ENCODE measurements around the gene TMTC4. TPM values are rescaled to one million over a fixed set of nuclear protein-coding genes. Genes with fewer than 3 reads are reported as not detected.

TMTC4 gene
- total and polyA plus RNA-seq, 9 donors: 12.7 to 18.2 (median 15.2) TPM

DNA sequence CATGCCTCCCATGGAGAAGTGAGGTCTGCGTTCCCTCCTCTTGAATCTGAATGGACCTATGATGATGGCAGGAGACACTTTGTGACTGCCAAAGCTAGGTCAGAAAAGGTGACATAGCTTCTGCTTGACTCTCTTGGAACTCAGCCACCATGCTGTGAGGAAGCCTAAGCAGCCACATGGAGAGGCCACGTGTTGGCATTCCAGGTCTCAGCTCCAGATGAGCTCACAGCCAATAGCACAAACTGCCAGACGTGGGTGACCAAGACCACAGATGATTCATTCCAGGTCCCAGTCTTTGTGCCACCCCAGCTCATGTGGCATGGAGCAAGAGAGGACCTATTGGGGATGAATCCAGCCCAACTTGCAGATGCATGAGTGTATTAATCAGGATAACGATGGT, 77.3 kb downstream of the TMTC4 start:
- no peaks in the 10 kb centered on the region for H3K9me3 ChIP-seq (replicated peaks; ENCODE audit: control insufficient read depth, low read depth, low read length)
- H3K27ac ChIP-seq (ENCODE audit: low read length): no peak overlapping the region
- WGBS (ENCODE audit: insufficient coverage): 87% methylated on average over 3 of the region's 4 CpGs
- DNase-seq: no peak
- no peaks in the 10 kb centered on the region for H3K36me3 ChIP-seq (ENCODE audit: control insufficient read depth, insufficient read depth, low read length)
- no peaks in the 10 kb centered on the region for H3K4me1 ChIP-seq (ENCODE audit: control insufficient read depth, insufficient read depth, low read length)
- no peak overlapping the region for H3K4me3 ChIP-seq (ENCODE audit: low read length)
- H3K27me3 ChIP-seq (ENCODE audit: control insufficient read depth, insufficient read depth, low read length): no peaks in the 10 kb centered on the region

DNA sequence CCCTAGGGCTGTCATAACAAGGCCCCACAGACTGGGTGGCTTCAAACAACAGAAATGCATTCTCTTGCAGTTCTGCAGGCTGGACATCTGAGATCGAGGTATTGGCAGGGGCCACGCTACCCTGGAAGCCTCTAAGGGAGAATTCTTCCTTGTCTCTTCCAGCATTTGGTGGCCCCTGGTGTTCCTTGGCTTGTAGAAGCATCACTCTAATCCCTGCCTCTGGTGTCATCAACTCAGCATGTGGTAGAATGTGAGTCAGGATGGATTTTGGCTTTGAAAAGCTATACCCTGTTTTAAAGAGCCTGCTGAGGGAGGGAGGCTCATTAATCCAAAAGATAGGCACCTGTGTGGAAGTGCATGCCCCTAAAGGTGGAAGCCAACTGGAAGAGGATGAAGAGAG, 78.1 kb downstream of the TMTC4 start:
- no peaks in the 10 kb centered on the region for H3K9me3 ChIP-seq (replicated peaks; ENCODE audit: control insufficient read depth, low read depth, low read length)
- H3K36me3 ChIP-seq (ENCODE audit: control insufficient read depth, insufficient read depth, low read length): no peaks in the 10 kb centered on the region
- H3K27ac ChIP-seq (ENCODE audit: low read length): no peak overlapping the region
- no CpG with 5 or more reads among the region's 2 CpGs for WGBS (ENCODE audit: insufficient coverage)
- DNase-seq: no peak
- H3K4me3 ChIP-seq (ENCODE audit: low read length): no peak overlapping the region
- H3K4me1 ChIP-seq (ENCODE audit: control insufficient read depth, insufficient read depth, low read length): no peaks in the 10 kb centered on the region
- no peaks in the 10 kb centered on the region for H3K27me3 ChIP-seq (ENCODE audit: control insufficient read depth, insufficient read depth, low read length)

GRCh38 chr13:100594731-100595130, 79.9 kb downstream of the TMTC4 start:
- Histone ChIP-seq H3K27me3 (ENCODE audit: control insufficient read depth, insufficient read depth, low read length) (no peaks in the 10 kb centered on the region), H3K4me1 (ENCODE audit: control insufficient read depth, insufficient read depth, low read length) (no peaks in the 10 kb centered on the region), H3K27ac (ENCODE audit: low read length) (no peak overlapping the region), H3K9me3 (replicated peaks; ENCODE audit: control insufficient read depth, low read depth, low read length) (no peaks in the 10 kb centered on the region), H3K4me3 (ENCODE audit: low read length) (no peak overlapping the region), H3K36me3 (ENCODE audit: control insufficient read depth, insufficient read depth, low read length) (no peaks in the 10 kb centered on the region)
- 68% methylated on average over 4 of the region's 4 CpGs for WGBS (ENCODE audit: insufficient coverage)
- DNase-seq: no peak

DNA sequence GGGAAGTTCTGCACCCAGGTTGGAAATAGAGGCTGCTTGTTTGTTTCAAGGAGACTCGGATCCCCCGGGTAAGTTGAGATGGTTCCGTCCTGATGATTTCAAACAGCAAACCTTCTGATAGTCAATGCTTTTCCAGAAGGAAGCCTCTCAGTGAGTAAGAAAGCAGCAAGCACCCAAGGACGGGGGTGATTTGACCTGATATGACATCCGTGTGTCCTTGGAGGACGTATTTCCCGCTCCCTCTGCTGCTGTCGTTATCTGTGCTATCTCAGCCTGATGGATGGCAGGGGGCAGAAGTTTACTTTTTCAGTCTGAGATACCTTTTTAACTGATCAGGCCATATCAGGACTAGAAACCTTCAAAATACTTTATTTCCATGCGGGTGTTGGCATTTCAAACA, 80.3 kb downstream of the TMTC4 start:
- no peaks in the 10 kb centered on the region for H3K4me1 ChIP-seq (ENCODE audit: control insufficient read depth, insufficient read depth, low read length)
- H3K36me3 ChIP-seq (ENCODE audit: control insufficient read depth, insufficient read depth, low read length): no peaks in the 10 kb centered on the region
- DNase-seq: no peak
- no peaks in the 10 kb centered on the region for H3K27me3 ChIP-seq (ENCODE audit: control insufficient read depth, insufficient read depth, low read length)
- no peaks in the 10 kb centered on the region for H3K9me3 ChIP-seq (replicated peaks; ENCODE audit: control insufficient read depth, low read depth, low read length)
- WGBS (ENCODE audit: insufficient coverage): 81% methylated on average over 6 of the region's 9 CpGs
- no peak overlapping the region for H3K27ac ChIP-seq (ENCODE audit: low read length)
- no peak overlapping the region for H3K4me3 ChIP-seq (ENCODE audit: low read length)

GRCh38 chr13:100589178-100589725, 85.3 kb downstream of the TMTC4 start:
- no peak overlapping the region for H3K4me3 ChIP-seq (ENCODE audit: low read length)
- H3K27ac ChIP-seq (ENCODE audit: low read length): no peak overlapping the region
- H3K4me1 ChIP-seq (ENCODE audit: control insufficient read depth, insufficient read depth, low read length): peaks cover 4% of the 10 kb centered on the region
- peak; percentile 18 for DNase-seq
- H3K36me3 ChIP-seq (ENCODE audit: control insufficient read depth, insufficient read depth, low read length): no peaks in the 10 kb centered on the region
- no peaks in the 10 kb centered on the region for H3K9me3 ChIP-seq (replicated peaks; ENCODE audit: control insufficient read depth, low read depth, low read length)
- WGBS (ENCODE audit: insufficient coverage): no CpG with 5 or more reads among the region's 6 CpGs
- H3K27me3 ChIP-seq (ENCODE audit: control insufficient read depth, insufficient read depth, low read length): peaks cover 4% of the 10 kb centered on the region

DNA sequence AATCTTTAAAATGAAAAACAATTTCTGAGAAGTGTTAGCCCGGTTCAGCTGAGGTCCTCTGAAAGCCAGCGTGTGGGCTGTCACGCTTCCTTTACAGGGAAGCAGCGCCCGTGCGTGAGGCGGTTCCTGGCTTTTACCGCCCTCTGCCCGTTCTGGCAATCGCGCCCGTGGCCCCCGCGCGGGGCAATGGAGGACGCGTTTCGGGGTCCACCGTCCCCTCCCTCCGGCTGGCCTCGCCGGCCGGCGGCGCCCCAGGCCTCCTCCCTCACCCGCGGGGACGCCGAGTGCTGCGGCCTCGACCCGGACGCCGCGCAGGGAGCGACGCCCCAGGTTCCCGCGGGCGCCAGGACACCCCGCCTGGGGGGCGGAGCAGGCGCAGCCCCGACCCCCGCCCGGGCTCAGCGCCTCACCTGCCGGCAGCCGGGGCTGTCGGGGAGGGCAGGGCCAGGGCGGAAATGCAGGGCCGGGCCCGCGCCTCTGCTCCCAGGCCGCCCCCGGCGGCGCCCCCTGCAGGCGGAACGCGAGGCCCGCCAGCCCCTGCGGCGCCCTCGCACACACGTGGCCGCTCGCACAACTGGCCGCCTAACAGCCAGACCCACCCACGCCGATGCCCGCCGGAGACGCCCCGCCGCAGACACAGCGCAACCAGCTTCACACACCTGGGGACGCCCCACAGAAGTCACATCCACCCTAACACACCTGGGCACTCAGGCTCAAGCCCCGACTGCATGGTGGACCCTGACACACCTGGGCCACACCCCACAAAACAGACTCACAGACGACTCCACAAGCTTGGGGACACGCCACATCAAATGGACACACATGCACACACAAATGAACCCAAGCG, 86.0 kb downstream of the TMTC4 start, which contains the start of gene GGACT:
Gene GGACT (minus strand): TSS at position 459 of the 847 bp plus-strand sequence. CDS start 56,198 bp downstream, outside the sequence.
- WGBS (ENCODE audit: insufficient coverage): 8% methylated on average over 82 of the region's 82 CpGs
- peaks cover 4% of the 10 kb centered on the region for H3K27me3 ChIP-seq (ENCODE audit: control insufficient read depth, insufficient read depth, low read length)
- H3K4me3 ChIP-seq (ENCODE audit: low read length): peak within 1 kb of the TSS; percentile 50
- peaks cover 4% of the 10 kb centered on the region for H3K4me1 ChIP-seq (ENCODE audit: control insufficient read depth, insufficient read depth, low read length)
- H3K9me3 ChIP-seq (replicated peaks; ENCODE audit: control insufficient read depth, low read depth, low read length): no peaks in the 10 kb centered on the region
- H3K27ac ChIP-seq (ENCODE audit: low read length): no peak within 1 kb of the TSS
- peak; percentile 71 for DNase-seq
- no peaks in the 10 kb centered on the region for H3K36me3 ChIP-seq (ENCODE audit: control insufficient read depth, insufficient read depth, low read length)

DNA sequence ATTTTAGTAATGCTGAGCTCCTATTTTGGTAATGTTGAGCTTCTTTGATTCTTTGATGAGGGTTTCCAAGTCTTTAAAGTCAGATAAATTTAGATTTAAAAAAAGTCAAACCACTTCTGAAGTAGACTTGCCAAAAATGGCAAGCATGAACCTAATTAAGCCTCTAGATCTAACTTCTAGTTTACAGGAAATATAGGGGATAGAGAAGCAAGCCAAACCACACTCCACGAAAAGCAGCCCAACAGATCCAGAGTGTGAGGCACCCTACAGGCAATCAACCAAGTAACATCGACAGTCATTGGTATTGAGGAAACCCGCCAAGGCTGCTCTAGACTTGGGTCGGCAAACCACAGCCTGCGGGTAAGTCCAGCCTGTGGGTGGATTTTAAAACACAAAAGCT, 89.7 kb downstream of the TMTC4 start:
- Histone ChIP-seq H3K9me3 (replicated peaks; ENCODE audit: control insufficient read depth, low read depth, low read length) (no peaks in the 10 kb centered on the region), H3K4me3 (ENCODE audit: low read length) (no peak overlapping the region), H3K27me3 (ENCODE audit: control insufficient read depth, insufficient read depth, low read length) (peaks cover 4% of the 10 kb centered on the region), H3K36me3 (ENCODE audit: control insufficient read depth, insufficient read depth, low read length) (peaks cover 12% of the 10 kb centered on the region), H3K4me1 (ENCODE audit: control insufficient read depth, insufficient read depth, low read length) (peaks cover 4% of the 10 kb centered on the region), H3K27ac (ENCODE audit: low read length) (no peak overlapping the region)
- WGBS (ENCODE audit: insufficient coverage): 93% methylated on average over 3 of the region's 5 CpGs
- no peak for DNase-seq

- Histone ChIP-seq H3K4me3 (ENCODE audit: low read length) (no peak overlapping the region), H3K9me3 (replicated peaks; ENCODE audit: control insufficient read depth, low read depth, low read length) (no peaks in the 10 kb centered on the region), H3K27me3 (ENCODE audit: control insufficient read depth, insufficient read depth, low read length) (no peaks in the 10 kb centered on the region), H3K4me1 (ENCODE audit: control insufficient read depth, insufficient read depth, low read length) (no peaks in the 10 kb centered on the region), H3K36me3 (ENCODE audit: control insufficient read depth, insufficient read depth, low read length) (peaks cover 12% of the 10 kb centered on the region), H3K27ac (ENCODE audit: low read length) (no peak overlapping the region)
- no CpG with 5 or more reads among the region's 2 CpGs for WGBS (ENCODE audit: insufficient coverage)
- no peak for DNase-seq
These were observed 93.1 kb downstream of the TMTC4 start for GRCh38 chr13:100581504-100581903.

- no peak overlapping the region for H3K27ac ChIP-seq (ENCODE audit: low read length)
- H3K4me3 ChIP-seq (ENCODE audit: low read length): no peak overlapping the region
- no peaks in the 10 kb centered on the region for H3K9me3 ChIP-seq (replicated peaks; ENCODE audit: control insufficient read depth, low read depth, low read length)
- no peak for DNase-seq
- H3K27me3 ChIP-seq (ENCODE audit: control insufficient read depth, insufficient read depth, low read length): no peaks in the 10 kb centered on the region
- WGBS (ENCODE audit: insufficient coverage): 100% methylated on average over 1 of the region's 4 CpGs
- no peaks in the 10 kb centered on the region for H3K4me1 ChIP-seq (ENCODE audit: control insufficient read depth, insufficient read depth, low read length)
- peaks cover 12% of the 10 kb centered on the region for H3K36me3 ChIP-seq (ENCODE audit: control insufficient read depth, insufficient read depth, low read length)
These were observed 93.6 kb downstream of the TMTC4 start for GRCh38 chr13:100581030-100581429.

- 94% methylated on average over 7 of the region's 12 CpGs for WGBS (ENCODE audit: insufficient coverage)
- no peak for DNase-seq
- H3K27me3 ChIP-seq (ENCODE audit: control insufficient read depth, insufficient read depth, low read length): no peaks in the 10 kb centered on the region
- H3K4me3 ChIP-seq (ENCODE audit: low read length): no peak overlapping the region
- no peak overlapping the region for H3K27ac ChIP-seq (ENCODE audit: low read length)
- H3K36me3 ChIP-seq (ENCODE audit: control insufficient read depth, insufficient read depth, low read length): peaks cover 12% of the 10 kb centered on the region
- no peaks in the 10 kb centered on the region for H3K9me3 ChIP-seq (replicated peaks; ENCODE audit: control insufficient read depth, low read depth, low read length)
- no peaks in the 10 kb centered on the region for H3K4me1 ChIP-seq (ENCODE audit: control insufficient read depth, insufficient read depth, low read length)
These were observed 94.5 kb downstream of the TMTC4 start for GRCh38 chr13:100580045-100580444.
